T-helper 2 cell (primary cell): ENCODE results near the gene AATF.

Experiments
- DNase-seq, 5 experiments: peaks; one replicate each; pipeline versions ENCODE4 v3.0.0 to v3.0.0-alpha.2; 2012 to 2022

The AATF gene

DNA sequence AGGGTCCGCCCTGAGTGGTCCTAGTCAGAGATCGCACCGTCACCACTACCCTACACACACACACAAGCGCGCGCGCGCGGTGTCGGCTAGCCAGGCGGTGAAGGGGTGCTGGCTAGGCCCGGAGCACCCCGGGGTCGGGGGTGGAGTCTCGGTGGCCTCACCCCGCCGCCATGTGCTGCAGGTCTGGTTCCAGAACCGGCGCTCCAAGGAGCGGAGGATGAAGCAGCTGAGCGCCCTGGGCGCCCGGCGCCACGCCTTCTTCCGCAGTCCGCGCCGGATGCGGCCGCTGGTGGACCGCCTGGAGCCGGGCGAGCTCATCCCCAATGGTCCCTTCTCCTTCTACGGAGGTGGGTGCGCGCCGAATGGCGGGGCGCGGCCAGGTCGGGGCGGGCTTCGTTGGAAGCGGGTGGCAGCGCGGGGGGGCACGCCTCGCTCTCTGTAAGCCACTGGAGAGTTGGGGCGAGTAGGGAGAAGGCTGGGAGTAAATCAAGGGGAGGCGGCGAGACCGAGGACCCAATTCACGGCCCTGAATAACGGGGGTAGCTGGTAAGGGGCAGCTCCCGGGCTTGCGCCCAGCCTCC, 6.6 kb upstream of the AATF start:
- no peak for DNase-seq

DNA sequence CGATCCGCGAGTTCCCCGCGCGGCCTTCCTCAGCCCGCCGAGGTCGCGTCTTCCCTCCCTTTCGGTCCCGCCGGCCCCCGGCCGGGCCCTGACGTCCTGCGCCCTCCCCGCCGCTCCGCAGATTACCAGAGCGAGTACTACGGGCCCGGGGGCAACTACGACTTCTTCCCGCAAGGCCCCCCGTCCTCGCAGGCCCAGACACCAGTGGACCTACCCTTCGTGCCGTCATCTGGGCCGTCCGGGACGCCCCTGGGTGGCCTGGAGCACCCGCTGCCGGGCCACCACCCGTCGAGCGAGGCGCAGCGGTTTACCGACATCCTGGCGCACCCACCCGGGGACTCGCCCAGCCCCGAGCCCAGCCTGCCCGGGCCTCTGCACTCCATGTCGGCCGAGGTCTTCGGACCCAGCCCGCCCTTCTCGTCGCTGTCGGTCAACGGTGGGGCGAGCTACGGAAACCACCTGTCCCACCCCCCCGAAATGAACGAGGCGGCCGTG, 6.1 kb upstream of the AATF start:
- peak in 1 of 5 experiments; percentile 49 for DNase-seq

DNA sequence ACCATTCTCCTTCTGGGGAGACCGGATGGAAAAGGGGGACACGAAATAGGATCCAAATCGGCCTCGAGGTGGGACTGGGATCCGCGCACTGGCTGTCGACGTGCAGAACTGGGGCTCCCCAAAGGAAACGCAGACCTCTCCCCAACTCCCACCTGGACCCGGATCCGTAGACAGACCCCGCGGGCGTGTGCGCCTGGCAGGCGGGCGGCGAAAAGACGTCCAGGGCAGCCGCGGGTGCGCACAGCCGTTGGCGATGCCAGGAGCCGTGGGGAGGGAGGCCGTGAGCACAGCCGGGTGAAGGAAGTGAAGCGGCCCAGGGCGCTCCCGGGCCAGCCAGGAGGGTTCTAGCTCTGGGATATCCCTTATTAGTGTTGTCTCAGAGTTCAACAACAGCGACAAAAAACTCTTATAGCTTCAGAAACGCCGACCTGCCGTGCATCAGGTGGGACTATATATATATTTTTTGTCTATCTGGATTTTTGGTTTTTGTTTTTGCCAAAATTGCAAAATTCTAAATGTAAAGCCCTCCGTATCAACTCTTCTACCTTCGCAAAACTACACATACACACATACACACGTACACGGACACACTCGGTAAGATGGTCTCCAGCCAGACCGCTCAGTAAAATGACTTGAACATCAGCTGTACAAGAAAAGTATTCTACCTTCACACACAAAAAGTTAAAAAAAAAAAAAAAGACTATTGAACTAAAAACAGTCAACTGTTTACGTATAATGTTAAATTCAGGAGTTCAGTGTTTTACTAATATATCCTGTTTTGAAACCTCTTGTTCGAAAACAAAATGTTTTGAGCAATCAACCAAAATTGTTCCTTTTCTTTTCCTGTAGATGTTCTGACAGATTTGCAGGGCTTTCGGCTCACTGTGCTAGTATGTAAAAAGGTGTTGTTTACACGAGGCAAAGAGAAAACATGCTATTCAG, 5.2 kb upstream of the AATF start:
- no peak for DNase-seq

DNA sequence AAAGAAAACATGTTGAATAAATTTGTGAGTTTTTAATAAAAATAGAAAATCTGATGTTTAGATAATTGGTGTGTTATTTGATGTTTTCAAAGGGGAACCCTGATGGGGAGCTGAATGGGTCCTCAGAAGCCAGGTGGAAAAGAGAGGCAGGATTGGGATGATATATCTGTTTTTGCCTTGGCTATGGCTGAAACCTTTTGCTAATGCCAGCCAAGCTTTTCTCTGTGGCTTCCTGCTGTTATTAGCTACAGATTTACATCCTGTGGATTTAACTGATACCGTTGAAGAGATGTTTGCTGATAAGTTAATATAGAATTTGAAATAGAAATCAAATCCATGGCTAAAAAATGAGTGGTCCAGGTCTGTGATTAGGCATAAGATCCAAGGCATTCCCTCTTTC, 4.2 kb upstream of the AATF start:
- no peak for DNase-seq

DNA sequence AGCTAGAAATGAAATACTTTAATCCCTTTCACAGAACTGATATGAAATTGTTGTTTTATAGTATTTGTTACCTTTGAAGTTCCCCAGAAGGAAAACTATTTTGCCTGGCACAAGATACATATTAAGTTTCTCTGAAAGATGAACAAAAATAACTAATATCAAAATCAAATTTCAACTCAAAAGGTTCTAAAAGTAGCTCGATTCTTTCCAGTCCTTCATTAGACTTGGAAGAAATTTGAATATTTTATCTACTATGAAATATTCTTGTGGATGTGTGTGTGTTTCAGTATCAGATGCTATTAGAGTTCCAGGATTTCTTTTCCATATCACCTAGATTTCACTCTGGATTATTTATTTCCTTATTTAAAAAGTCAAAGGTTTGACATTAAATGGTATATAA, 3.6 kb upstream of the AATF start:
- DNase-seq = no peak

DNA sequence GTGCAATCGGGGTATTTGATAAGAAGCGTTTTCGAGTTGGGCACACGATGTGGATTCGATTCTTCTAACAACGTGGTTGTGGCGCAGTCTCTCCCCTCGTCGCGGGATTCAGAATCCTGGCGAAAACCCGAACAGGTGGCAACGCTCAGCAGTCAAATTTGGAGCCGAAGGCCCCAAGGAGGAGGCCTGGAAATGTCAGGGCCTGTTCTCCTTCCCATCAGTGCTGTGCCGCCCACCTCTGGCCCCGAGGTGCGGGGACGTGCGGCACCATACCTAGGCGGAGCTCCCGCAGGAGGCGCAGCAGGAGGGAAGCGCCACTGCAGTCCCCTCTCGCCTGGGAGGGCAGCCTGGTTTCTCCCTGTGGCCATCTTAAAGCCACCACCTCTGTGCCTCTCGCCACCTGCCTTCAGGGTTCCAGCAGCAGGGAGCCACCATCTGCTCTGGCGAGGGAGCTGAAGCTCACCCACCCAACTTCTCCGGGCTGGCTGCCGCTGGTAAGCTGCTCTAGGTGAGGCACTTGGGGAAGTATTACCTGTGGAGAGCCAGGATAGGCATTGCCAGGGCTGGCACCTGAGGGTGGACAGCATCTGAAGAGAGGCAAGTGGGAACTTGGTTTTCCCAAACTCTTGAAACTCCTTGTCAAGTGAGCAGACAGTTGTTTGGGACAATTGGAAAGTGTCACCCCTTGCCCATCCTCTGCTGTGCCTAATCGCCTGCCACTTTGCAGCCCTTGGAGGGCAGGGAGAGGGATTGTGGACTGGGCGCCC, 2.6 kb upstream of the AATF start:
- no peak for DNase-seq

DNA sequence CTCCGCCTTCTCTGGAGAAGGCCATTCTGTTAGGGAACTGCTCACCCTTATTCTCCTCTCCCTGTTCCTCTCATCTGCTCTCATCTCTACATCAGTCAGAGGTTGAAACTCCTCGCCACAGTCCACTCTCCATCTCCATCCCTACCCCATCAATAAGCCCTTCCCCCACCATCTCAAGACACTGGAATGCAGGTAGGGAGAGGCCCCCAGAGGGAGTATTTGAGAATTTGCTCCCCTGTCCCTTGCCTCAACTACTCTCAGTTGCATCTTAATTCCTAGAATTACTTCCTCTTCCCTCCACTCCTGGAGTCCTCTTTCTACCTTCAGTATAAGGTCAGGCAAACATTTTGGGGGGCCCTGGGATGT, 2.0 kb upstream of the AATF start:
- no peak for DNase-seq

DNA sequence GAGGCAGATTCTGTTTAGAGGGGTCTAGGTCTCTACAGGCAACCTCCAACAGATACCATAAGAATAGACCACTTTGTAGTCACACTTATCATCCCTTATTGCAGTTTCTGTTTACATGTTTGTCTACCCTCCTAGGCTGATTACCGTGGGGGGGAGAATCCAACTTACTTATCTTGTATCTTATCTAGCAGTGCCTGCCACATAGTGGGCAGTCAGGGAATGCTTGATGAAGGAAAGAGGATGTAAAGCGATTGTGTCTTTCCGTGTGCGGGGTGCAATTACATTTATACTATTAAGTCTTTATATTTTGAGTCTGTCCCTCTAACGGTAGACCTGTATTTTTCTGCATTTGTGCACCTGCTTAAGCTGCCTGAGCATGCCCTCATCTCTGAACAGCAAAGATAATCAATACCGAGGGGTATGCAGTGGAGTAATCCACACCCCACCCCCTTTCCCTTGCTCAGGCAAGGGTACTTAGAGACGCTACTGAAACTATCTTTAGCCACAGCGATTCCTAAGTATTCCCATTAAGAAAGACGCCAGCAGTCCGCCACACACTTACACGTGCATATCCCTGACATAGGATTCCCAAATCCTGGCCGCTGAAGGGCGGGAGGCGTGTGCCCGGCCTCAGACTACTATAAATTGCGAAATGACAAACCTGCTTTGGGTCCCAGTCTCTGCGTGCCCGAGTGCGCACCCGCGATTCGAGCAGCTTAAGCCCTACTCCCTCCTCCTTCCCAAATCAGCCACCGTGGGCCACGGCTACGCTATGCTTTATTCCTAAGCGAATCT, 635 bp upstream of the AATF start:
- DNase-seq = no peak

DNA sequence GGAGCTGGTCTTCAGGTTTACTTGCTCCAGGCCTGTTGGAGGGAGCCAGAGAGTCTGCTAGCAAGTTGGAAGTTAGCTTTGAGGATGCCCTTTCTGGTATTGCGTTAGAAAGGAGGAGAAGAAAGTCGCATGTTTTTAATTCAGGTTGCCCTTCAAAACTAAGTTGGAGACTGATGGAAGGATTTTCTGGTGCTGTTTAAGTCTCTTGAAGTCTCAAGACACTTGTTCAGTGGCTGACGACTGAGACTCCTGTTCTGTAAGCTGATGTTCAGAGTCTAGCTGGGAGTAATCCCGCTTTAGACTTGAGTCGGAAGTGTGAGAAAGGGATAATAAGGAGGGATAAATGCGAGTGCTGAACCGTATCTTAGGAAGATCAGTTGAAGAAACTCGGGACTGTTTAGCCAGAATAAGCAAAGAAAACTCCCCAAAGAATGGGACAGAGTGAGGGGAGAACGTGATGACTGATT, 740 bp downstream of the AATF start:
- DNase-seq = no peak

DNA sequence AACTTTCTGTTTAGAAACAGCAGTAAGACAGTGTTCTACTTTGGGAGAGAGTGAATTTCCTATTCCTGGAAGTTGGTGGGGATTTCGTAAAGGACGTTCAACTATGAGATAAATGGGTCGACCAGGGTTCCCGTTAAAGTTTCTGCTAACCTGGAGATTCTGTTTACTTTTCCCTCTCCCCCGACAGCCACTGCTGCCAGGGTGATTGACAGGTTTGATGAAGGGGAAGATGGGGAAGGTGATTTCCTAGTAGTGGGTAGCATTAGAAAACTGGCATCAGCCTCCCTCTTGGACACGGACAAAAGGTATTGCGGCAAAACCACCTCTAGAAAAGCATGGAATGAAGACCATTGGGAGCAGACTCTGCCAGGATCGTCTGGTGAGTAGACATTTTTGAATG, 1.3 kb downstream of the AATF start:
- DNase-seq = no peak

DNA sequence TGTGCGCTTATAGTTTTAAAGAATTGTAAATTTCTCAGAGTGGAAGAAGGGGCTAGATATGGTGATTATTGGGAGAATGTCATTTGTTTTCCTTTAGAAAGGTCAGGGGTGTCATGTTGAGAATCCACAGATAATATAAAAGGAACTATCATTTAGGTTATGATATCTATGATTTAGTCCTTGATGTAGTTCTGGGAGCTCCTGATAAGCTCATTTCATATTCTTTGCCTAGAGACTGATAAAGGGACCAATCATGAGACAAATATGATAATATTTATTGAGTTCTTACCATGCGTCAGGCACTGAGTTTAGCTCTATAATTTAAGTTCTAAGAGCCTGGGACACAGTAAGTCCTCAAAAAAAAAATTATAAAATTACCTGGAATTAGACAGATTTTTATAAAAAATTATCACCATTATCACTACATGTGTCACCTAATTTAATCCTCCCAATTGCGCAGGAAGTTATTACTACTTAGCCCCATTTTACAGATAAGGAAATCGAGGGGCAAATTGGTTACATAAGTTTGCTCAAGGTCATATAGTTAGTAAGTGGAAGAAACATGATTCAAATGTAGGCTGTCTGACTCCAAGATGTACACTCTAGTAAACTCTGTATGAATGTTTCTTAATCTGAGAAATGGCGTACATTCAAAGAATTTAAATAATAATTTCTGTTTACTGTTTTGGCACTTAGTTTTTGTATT, 2.5 kb downstream of the AATF start:
- DNase-seq = no peak

DNA sequence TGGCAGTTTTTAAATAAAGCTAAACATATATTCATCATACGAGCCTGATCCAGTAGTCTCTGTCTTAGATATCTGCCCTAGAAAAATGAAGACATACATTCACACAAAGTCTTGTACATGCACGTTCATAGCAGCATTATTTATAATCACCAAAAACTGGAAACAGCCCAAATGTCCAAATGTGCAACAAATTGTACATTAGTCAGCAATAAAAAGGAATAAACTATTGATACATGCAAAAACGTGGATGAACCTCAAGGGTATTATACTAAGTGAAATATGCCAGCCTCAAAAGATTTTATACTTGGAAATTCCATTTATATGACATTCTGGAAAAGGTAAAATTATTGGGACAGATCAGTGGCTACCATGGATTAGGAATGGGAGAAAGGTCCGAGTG, 22.8 kb downstream of the AATF start:
- DNase-seq = no peak

DNA sequence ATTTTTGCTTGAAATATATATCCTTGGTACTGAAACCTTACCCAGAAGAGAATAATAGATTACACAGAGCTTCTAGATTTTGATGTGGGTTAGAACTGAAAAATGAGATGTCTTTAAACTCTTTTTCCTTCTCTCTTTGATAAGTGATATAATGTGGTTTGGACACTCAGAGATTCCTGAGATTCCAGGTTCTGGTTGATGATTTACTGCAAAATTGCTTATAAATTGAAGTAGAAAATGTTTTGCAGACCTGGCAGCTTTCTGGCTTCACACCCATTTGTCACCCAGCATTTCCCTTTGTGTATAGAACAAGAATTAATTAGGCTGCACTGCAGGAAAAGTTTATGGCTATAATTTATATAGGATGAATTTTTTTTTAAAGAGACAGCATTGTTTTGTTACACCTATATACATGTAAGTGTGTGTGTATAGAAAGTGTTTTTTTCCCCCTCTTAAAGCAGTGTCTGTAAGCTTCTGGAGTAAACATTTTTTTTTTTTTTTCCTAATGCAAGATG, 23.5 kb downstream of the AATF start:
- no peak for DNase-seq

DNA sequence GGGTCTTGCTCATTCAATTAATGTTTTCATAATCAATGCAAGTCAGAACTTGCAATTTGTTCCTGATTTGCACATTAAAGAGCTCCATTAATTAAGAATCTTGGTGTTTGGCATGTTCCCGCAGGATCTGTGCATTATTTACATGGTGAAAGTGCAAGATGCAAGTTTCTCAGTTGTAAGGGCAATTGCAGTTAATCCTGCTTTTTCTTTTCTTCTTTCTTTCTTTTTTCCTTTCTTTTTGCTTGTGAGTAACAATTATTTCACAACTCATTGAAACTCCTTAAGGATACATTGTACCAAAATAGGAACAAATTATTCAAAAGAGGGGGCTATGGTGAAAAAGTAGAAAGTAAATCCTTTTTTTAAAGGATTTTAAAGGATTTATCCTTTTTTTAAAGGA, 24.2 kb downstream of the AATF start:
- DNase-seq = no peak

DNA sequence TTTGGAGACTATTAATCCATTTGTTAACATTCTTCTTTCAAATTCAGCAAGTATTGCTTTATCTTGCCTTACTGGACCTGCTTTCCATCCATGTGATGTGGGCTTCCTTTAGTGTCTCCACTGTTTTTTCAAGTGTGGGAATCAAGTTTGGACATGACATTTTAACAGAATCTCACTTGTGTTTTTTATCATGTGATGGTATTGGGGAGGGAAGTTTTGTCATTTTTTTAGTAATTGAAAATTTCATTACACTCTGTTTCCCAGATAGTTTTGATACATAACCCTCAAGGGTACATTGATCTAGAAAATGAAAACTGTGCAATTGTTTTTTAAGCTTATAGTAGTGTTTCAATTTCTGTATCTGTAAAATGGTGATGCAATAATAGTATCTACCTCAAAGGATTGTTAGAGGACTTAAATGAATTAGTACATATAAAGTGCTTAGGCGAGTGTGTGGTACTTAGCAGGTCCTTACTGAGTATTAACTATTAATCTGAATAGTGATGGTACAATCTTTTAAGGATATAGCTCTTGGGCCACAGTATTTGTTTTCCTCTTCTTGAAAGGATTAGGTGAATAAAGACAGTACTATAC, 27.3 kb downstream of the AATF start:
- DNase-seq = no peak

DNA sequence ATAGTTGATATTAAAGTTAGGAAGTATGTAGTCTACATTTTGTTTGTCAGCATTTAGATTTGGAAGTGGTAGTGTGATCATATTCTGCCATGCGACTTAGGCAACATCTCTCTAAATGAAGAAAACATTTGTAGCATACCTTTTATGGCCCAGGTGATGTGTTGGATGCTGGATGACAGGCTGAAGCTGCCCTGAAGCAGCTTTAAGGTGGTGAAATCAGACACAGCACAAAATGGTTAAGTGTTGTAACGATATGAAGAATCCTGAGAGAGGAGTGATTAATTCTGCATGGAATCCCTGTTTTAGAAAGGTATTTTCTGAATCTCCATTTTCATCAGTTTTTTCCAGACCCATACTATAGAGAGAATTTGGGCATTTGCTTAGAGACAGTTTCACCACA, 28.3 kb downstream of the AATF start:
- DNase-seq = no peak

DNA sequence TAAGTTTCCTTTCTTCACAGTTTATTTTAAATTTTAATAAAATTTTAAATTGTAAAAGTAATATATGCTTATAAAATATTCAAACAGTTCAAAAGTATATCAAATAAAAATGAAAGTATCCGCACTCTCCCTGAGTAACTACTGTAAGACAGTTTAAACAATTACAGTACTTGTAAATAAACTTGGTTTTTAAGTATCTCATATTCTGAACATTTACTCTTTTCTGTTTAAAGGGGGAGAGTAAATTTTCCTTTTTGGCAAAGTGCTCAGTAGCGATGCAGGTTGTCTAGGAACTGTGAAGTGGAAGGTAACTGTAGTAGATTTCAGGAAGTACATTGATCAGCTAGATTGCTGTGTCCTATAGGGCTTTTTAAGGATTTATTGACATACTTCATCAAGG, 28.8 kb downstream of the AATF start:
- no peak for DNase-seq

DNA sequence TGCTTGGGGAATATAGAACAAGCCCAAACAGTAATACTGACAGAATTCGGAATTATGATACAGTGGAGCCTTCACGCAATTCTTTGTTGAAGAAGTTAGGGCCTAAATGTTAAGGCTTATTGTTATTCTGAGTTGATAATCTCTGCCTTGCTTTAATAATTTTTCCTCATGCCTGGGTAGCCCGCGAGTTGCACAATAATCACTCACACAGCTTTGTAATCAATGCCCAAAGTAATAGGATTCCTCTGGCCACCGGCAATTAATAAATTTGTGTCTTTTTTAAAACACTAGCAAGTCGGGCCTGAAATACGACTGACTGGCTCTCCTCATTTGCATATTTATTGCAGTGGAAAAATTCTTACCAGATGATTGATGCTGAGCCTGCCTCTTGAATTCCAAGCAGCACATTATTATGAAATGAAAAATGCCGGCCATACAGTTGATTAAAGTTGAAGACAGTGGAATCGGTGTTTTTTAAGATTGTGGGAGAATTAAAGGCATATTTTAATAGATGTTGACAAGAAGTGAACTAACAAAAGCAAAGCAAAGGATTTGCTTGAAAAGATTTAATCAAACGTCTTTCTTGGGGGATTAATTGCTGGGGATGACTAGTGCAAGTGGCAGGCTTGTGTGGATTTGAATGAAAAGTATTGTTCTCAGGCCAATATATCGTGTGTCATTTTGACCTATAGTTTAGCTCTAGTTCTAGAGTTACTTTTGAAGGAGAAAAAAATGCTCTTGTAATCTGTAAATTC, 30.2 kb downstream of the AATF start:
- no peak for DNase-seq

DNA sequence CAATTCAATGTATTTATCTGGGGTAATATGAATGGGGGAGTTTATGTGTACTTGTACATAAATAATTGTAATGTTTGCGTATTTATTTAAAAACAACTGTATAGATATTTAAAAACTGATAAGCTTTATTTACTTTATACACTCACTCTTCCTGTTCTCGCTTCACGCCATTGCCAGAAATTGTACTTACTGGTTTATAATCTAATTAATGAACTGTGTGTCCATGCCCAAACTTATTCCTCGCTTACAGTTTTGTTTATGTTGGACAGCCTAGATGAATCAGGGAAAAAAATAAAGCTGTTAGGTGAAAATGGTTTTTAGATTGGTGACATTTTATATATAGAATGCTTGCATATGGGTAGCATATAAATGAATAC, 30.8 kb downstream of the AATF start:
- DNase-seq = no peak

DNA sequence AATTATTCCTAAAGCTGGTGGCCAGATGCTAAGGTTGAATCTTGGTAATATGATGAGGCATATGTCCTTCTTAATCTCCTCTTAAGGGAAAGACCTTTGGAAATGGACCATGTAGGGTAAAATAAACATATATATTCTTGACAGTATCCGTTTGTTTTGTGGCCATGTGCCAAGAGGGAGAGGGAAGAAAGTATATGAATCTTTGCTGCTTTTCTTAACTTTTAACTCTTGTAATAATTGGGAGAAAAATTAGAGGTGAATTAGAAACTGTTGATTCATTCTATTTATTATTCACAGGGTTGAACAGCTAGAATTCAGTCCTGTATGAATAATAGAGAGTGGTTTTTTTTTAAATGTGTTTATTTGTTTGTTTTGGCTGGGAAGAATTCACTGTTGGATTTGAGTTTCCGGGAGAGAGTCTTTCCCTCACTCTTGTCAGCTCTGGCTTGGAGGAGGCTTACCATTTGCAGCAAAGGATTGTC, 31.6 kb downstream of the AATF start:
- DNase-seq = no peak
